Pancreas (tissue), 10 donors: ENCODE measurements around the gene STK25. TPM values are rescaled to one million over a fixed set of nuclear protein-coding genes. Genes with fewer than 3 reads are reported as not detected.
A peak's percentile ranks its signal among the peaks of the same experiment; 100 is the strongest.

ENCODE experiments used
- ATAC-seq, 4 donors: fragments of 200-7000 bp; cut with Tn5 transposase; one replicate each; pipeline versions ENCODE4 v1.8.0 to v1.9.1; 2020; ENCODE audit warnings: mild to moderate bottlenecking in 4 of 4, moderate library complexity in 4 of 4
- DNase-seq, 6 donors: peaks; one replicate each; pipeline ENCODE4 v3.0.0-alpha.2; 2020
- FAIRE-seq: peaks from 2 replicates; lab custom pipeline; 2012; peaks lifted over from hg19 to GRCh38; lab: Jason Lieb, UNC
- H3K27ac ChIP-seq, 4 donors: fragments of 200-600 bp; sonication (generic); 1 replicate in 3 of 4; 2 replicates in 1 of 4; pipeline versions ENCODE4 v1.5.0 to v1.8.0; 2020
- H3K27me3 ChIP-seq, 4 donors: fragments of 200-600 bp; one replicate each; pipeline ENCODE4 v1.8.0; 2021
- H3K36me3 ChIP-seq, 3 donors: fragments of 200-600 bp; sonication (generic) in 1 of 3; one replicate each; pipeline versions ENCODE4 v1.5.0 to v1.8.0; 2020 to 2021
- H3K4me1 ChIP-seq, 3 donors: fragments of 200-600 bp; one replicate each; pipeline ENCODE4 v1.8.0; 2021
- H3K4me3 ChIP-seq, 4 donors: fragments of 200-600 bp; sonication (generic) in 2 of 4; one replicate each; pipeline versions ENCODE4 v1.5.0 to v1.8.0; 2020 to 2021
- H3K9me3 ChIP-seq, 4 donors: fragments of 200-600 bp; one replicate each; pipeline ENCODE4 v1.8.0; 2021
- CTCF ChIP-seq, 4 donors: fragments of 200-600 bp; sonication (generic) in 3 of 4; IDR thresholded peaks; one replicate each; pipeline versions ENCODE4 v1.5.0 to v1.8.0; 2021; ENCODE audit warnings: antibody characterized with exemption in 4 of 4
- WGBS, 2 donors: extraction: QIAGEN DNeasy Blood & Tissue Kit; methylation state at CpG; one replicate each; pipeline ENCODE4 v1.1.7; 2013; 5-methylcytosine and 5-hydroxymethylcytosine counted together
- intact Hi-C, 3 donors: fragments of 100-400 bp; cut with DNase I; formaldehyde crosslinking; loops; one replicate each; pipeline versions ENCODE4 v1.11.1 to v1.14.2; 2022
- polyA plus RNA-seq, 2 donors: library from polyadenylated mRNA; stranded (reverse); fragments of 200-250 nt; gene quantifications; one replicate each; pipeline ENCODE4 v1.2.3, GENCODE V29; 2013
- total RNA-seq, 6 donors: library from RNA; stranded (reverse); fragmentation: NEBNext Ultra II Directional in 4 of 6; extraction: Animal tissue kit (Norgen Biotek cat#: 25700) in 4 of 6; gene quantifications; one replicate each; pipeline versions ENCODE4 v1.2.1 to v1.2.4, GENCODE V29; 2021 to 2023
- donor health status: healthy with polysubstance abuse.
- donor health status: DM: no; HTN: no; CAD: no; lungs with moderate emphysema.
- donor health status: DM: no; HTN: no; CAD: no.
- donor health status: control.
- donor health status: control.
- donor health status: Bipolar disorder and iron deficiency.
- donor health status: DM: yes; HTN: yes; CAD: no.
- donor health status: DM: no; HTN: no; CAD: no.
- donor health status: DM: no; HTN: no; CAD: no.
- donor health status: DM: yes; HTN: yes; CAD: no.

STK25 gene
- total and polyA plus RNA-seq, 8 donors: 60.6 to 282 (median 79.1) TPM

GRCh38 chr2:241540771-241541561, 32.6 kb upstream of the STK25 start:
- FAIRE-seq (no peak), DNase-seq (peak; percentile 69 to 92 (median 84)), ATAC-seq (peak; percentile 85 to 95 (median 93))
- H3K36me3 ChIP-seq: no peaks in the 10 kb centered on the region
- H3K4me1 ChIP-seq: peaks cover 0 to 6% (median 4%) of the 10 kb centered on the region in 3 donors
- peak overlapping the region in 3 of 4 donors; percentile 28 to 43 (median 36) for H3K27ac ChIP-seq
- intact Hi-C loops: no loop called here
- WGBS, 2 donors: 4 to 7% methylated on average over 48 to 68 of the region's 68 CpGs
- H3K4me3 ChIP-seq: peak overlapping the region in 3 of 4 donors; percentile 5 to 51 (median 39)
- no peaks in the 10 kb centered on the region for H3K27me3 ChIP-seq
- H3K9me3 ChIP-seq: no peaks in the 10 kb centered on the region
- no peak for TF ChIP-seq CTCF (IDR thresholded peaks at IDR 0.05)

GRCh38 chr2:241540401-241540770, 32.0 kb upstream of the STK25 start:
- H3K4me1 ChIP-seq: peaks cover 0 to 6% (median 4%) of the 10 kb centered on the region in 3 donors
- no peak for TF ChIP-seq CTCF (IDR thresholded peaks at IDR 0.05)
- 51 to 54% methylated on average over 10 of the region's 10 CpGs for WGBS, 2 donors
- peak overlapping the region in 3 of 4 donors; percentile 28 to 43 (median 36) for H3K27ac ChIP-seq
- intact Hi-C loops: no loop called here
- DNase-seq (peak in 4 of 6 donors; percentile 45 to 69 (median 54)), ATAC-seq (peak; percentile 15 to 57 (median 28)), FAIRE-seq (no peak)
- peak overlapping the region in 3 of 4 donors; percentile 5 to 51 (median 39) for H3K4me3 ChIP-seq
- no peaks in the 10 kb centered on the region for H3K9me3 ChIP-seq
- no peaks in the 10 kb centered on the region for H3K36me3 ChIP-seq
- no peaks in the 10 kb centered on the region for H3K27me3 ChIP-seq

- FAIRE-seq (no peak), ATAC-seq (no peak), DNase-seq (peak in 2 of 6 donors; percentile 34 to 54)
- WGBS, 2 donors: 94 to 96% methylated on average over 11 of the region's 11 CpGs
- Histone ChIP-seq H3K9me3 (no peaks in the 10 kb centered on the region), H3K27me3 (no peaks in the 10 kb centered on the region), H3K4me1 (peaks cover 0 to 6% (median 4%) of the 10 kb centered on the region in 3 donors), H3K36me3 (no peaks in the 10 kb centered on the region), H3K27ac (peak overlapping the region in 1 of 4 donors; percentile 36), H3K4me3 (no peak overlapping the region)
- no peak for TF ChIP-seq CTCF (IDR thresholded peaks at IDR 0.05)
- intact Hi-C loops: no loop called here
Measured at GRCh38 chr2:241539616-241540374, 31.4 kb upstream of the STK25 start.

GRCh38 chr2:241538838-241539615, 30.6 kb upstream of the STK25 start:
- DNase-seq (peak in 1 of 6 donors; percentile 25), FAIRE-seq (no peak), ATAC-seq (no peak)
- intact Hi-C loops: no loop called here
- peaks cover 0 to 6% (median 4%) of the 10 kb centered on the region in 3 donors for H3K4me1 ChIP-seq
- H3K27ac ChIP-seq: no peak overlapping the region
- H3K4me3 ChIP-seq: no peak overlapping the region
- H3K9me3 ChIP-seq: no peaks in the 10 kb centered on the region
- no peak for TF ChIP-seq CTCF (IDR thresholded peaks at IDR 0.05)
- no peaks in the 10 kb centered on the region for H3K36me3 ChIP-seq
- no peaks in the 10 kb centered on the region for H3K27me3 ChIP-seq
- 87 to 90% methylated on average over 15 of the region's 15 CpGs for WGBS, 2 donors
